SH-SY5Y (cell line): Measurements from ENCODE around the gene CDIPT.

Experiments used
- GATA2 ChIP-seq: IDR thresholded peaks from 2 replicates; pipeline ENCODE4 v1.6.1; 2011; ENCODE audit warnings: mild to moderate bottlenecking, low read depth, low read length
- GATA3 ChIP-seq: IDR thresholded peaks from 2 replicates; pipeline ENCODE4 v1.6.1; 2011; ENCODE audit warnings: low read depth, mild to moderate bottlenecking, low read length, moderate library complexity

DNA sequence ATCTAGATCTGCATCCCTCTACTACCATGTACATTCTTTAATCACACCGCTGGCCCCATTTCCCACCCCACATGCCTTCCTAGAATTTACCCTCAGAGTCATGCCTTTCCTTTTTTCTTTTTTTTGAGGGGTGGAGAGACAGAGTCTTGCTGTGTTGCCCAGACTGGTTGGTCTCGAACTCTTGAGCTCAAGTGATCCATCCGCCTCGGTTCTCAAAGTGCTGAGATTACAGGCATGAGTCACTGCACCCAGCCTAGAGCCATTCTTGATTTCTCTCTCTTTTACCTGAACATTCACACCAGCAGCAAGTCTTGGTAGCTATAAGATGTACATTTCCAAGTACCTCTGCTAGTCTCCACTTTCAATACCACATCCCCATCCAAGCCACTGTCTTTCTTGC lies 44.9 kb downstream of the CDIPT start:
- no peak for TF ChIP-seq GATA2
- no peak for TF ChIP-seq GATA3
